ENCODE data around the gene LRMDA.

The LRMDA gene

DNA sequence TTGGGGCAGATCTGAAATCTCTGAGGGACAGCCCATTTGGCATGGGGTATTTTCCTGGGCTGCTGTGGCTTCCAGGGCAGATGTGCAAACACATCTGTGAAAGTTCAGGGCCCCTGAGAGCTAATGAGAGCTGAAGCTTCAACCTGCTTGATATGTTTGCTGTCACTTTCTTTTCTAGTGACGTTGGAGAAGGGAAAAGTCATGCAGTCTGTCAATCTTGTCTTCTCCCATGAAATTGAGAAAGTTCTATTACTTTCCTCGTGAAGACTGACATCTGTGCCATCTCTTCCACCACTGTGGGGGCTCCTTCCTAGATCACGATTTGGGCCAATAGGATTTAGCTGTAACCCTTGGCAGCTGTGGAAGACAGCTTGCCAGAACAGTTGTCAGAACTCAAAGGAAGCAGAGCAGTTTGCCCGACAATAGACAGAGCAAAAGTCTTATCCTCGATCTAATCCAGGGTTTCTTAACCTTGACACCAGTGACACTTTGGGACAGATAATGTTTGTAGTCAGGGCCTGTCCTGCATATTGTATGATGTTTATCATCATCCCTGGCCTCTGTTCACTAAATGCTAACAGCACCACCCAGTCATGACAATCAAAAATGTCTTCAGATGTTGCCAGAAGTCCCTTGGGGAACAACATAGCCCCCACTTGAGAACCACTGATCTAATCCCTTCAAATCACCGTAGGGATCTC, 586.5 kb downstream of the LRMDA start:
- DNase-seq = no peak

DNA sequence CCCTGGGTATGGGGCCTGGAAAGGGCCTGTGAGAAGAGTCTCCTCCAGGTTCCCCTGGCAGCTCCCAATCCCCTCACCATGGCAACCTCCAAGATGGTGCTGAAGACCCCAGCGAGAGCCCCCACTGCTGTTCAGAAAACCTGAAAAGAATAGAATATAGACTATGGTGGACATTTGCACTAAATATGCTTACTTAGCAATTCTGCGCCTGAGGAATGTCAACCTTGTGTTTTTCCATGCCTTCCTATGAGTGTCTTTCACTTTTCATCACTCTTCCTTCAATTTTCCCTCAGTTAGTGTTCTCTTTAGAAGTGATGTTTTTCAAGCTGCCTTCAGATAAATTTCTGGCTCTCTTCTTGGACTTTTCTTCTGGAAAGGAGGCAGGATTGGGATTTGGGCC, 589.2 kb downstream of the LRMDA start:
- no peak for DNase-seq

DNA sequence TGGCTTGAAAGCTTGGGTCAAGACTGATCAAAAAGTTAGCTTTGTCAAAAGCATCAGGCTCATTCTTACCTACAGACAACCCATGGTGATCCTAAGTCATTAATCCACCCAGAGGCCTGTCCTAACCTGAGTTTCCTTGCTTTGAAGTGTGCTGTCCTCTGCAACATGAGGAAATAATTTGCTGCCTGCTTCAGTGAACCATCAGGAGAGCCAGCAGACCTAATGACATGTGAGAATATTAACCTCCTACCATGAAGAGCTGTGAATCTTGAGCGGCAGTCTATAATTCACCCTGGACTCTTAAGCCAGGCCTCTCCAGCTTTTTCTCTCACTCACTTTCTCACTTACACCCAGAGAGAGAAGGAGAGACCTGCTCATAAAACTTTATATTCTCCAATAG, 590.0 kb downstream of the LRMDA start:
- DNase-seq = no peak

DNA sequence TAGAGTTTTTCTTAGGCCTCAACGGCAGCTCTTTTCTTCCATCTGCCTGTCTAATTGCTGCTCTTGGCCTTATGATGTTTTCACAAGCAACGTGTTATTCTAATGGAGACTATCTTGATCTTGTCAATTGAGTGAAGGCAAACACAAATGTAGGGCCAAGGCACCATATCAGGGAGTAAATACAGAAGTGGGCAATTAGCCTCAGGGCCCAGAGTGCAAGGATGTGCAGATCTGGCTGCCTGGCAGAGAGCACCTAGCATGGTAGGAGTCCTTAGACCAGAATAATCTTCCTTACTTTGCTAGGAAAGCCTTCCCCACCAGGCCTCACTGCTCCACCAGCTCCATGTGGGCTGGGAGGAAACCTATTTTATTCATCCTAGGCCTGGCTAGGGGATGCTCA, 590.9 kb downstream of the LRMDA start:
- DNase-seq = no peak

DNA sequence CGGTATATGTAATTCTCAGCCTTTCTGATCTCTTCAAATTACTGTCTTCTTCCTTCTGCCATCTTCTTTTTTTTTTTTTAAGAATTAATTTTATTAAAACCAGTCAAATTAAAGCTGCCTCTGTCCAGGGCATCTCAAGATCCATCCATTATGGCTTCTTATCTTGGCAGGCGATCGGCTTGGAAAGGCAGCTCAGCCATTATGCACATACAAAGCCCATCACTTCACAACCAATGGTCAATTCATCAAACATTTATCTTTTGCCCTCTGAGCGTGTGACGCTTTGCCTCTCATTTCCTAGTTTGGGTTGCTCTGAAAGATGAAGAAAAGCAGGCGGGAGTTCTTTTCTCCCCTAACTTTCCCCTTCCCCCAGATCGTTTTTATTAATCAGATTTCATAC, 591.6 kb downstream of the LRMDA start:
- no peak for DNase-seq

DNA sequence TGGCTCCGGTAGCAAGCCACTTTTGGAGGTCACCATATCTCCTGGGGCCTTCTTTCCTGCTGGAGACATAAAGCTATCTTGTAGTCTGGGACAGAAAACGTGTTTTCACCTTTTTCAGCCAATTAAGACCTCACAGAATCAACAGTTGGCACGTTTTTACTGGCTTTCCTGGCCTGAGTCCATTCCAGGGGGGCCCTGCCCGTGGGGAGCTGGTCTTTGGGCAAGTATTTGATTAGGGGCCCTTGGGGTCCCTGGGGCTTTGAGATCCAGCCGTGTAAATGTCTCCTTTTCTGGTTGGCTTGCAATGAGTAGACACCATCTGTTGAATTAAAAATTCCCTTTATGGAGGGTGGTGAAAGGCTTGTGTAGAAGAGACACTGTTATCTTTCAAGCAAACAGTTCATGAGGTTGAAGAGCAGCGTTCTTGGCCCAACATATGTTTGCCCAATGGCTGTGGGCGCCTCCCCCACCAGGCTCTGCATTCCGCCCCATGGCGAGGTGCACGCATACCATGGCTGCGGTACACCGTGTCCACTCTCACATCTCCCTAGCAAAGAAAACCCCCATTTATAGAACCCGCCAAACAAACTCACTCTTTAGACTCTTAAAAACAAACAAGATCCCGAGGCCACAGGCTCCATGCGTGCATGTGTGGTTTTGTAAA, 593.2 kb downstream of the LRMDA start:
- no peak for DNase-seq

DNA sequence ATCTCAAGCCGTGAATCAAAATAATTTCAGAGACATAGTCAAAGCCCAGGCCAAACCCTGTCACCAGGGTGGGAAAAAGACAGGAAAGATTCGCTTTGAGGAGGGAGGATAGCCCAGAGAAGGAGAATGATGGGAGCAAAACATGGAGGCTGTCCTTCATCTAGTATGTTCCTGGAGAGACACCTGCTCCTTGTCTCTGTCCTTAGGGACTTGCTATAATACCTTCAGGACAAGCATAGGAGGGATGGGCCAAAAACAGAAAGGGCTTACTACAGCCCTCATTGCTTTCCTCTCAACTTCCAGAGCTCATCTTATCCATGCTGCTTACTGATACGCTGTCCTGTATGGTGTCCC, 593.7 kb downstream of the LRMDA start:
- no peak for DNase-seq

DNA sequence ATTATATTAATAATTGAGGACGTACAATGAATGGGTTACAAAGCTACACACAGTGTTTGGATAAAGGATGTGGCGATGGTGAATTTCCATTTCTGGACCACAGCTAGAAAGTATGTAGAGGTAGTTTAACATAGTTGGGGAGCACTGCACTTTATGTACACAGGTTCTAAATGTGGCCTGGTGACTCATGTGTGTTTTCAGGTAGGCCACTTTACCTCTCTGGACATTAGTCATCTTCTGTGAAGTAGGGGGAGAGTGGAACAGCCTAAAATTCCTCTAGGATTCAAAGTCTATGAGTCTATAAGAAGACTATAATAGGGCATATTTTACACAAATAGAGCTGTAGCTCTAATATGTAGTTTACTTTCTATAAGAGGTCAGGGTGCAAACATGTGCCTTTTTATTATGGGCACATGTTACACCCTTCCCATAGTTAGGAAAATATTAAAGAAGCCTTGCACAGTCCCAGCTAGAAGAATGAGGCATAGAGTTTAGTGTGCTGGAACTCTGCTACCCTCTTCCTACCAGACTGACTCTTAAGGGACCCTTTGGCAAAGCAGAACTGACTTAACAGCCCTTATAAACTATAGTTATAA, 594.9 kb downstream of the LRMDA start:
- no peak for DNase-seq

DNA sequence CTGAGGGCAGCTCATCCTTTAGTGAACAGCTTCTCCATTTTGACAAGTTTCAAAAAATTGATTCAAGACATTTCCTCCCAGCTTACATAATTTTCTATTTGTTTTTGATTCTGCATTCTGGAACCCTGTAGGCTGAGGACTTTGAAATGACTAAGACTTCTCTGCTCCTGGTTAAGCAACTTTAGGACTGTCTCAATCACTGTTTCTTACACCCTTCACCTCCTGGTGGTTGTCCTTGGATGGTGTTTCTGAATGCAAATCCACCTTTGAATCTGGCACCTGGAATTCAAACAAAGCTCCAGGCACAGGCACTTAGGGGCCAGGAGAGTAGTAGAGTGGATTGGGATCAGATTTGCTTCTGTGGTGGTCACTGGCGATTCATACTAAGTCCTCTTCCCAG, 595.5 kb downstream of the LRMDA start:
- no peak for DNase-seq

DNA sequence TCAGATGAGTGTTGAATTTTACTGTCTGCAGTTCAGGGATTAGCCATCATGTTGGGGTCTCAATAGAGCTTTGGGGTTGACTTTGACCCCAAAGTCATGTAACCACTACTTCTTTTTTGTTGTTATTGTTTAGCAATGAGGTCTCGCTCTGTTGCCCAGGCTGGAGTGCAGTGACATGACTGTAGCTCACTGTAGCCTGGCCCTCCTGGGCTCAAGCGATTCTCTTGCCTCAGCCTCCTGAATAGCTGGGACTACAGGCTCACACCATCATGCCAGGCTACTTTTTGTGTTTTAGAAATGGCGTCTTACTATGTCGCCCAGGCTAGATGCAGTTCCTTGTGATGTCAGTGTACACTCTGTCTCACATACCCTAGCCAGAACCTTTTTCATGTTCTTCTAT, 598.4 kb downstream of the LRMDA start:
- DNase-seq = no peak

DNA sequence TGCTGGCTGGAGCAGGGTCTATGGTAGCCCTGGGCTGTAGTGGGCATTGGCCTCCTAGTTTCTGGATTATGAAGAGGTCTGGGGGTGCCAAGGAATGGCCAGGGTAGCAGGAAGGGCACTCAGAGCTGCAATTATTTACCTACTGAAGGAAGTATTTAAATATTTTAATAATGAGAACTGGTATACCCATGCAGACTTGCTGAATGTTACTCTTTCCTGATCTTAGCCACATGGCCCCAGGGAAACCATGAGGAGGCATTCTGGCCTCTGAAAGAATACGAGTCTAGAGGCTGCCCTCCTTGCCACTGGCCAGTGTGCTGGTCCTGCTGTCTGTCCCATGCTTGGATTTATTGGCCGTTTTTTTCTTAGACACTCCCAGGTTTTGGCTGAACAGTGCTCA, 599.7 kb downstream of the LRMDA start:
- no peak for DNase-seq

DNA sequence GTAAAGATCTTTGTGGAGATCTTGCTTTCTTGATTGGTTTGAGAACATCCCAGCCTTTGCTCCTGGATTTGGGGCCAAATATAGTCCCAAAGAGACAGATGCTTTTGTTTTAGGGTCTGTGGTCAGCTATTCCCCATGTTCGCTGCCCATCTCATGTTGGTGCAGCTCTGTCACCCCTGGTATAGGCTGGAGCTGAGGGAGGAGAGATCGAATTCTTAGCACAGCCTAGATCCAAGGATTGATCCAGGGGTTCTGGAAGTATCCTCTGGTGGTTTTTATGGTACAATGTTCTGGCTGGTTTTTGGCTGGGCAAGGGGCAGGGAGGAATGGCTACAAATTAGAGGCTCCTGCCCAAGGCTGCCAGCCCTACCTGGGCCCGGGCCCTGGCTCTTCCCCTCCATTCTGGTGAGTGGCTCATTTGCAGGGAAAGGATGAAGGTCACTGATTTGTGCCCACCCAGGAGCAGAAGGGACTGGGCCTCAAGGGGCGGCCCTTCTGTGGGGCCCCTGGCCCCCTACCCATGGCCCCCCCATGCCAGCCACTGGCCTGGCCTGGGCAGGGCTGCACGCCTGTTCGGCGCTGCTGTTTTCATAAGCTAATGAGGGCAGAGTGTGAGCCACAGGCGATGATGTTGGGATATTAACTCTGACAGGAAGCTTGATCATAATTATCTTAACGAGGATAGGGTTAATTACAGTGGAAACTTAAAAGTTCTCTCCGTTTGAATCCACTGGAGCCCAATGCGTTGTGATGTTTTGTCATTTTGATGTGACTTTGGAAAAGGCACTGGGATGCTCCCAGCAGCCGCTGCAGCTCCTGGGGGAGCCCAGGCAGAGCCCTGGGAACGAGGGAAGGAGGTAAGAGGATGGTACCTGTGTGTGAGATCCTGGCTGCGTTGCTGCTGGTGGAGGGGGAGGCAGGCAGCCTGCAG, 600.6 kb downstream of the LRMDA start:
- DNase-seq = no peak

DNA sequence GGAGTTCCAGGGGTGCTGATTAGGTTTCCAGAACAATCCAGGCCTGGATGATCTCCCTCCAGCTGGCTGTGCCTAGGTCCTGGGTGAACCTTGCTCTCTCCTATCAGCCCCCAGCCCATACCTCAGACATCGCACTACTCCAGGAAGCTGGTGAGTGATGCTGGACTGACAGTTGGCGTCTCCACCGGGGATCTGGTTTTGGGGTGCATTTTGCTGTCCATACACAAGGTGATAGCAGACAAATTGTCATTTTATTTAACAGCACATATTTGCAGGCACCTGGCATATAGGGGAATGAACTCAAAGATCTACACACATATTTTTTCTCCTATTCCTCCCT, 601.2 kb downstream of the LRMDA start:
- DNase-seq = no peak

DNA sequence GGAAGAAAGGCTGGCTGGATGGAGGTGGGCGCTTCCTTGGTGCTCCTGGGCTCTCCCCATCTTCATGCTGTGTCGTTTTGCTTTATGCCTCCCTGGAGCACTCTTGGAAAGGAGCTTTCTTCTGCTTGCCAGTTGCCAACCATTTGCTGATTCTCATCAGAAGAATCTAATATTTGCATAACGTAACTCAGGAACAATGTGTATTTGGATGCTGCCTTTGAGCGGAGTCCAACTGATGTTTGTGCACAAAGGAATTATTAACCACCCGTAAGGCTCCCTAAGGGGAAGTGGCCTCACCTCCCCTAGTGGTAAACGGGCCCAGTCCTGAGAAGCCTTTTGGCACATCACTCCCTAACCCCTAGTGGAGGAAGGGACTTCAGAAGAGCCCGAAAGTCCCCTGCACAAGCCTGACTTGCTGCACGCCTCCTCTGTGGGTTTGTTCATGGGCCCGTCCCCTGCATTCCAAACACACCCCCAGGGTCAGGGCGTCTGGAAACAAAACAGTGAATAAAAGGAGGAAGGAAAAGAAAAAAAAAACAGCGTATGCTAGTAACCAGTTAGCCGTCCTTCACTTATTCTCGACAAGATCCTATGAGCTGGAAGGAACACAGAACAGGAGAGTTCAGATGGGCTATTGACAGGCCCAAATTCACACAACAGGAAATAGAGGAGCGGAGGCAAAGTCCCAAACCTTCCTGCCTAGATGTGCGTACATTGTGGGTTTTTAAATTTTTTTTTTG, 602.2 kb downstream of the LRMDA start:
- no peak for DNase-seq

DNA sequence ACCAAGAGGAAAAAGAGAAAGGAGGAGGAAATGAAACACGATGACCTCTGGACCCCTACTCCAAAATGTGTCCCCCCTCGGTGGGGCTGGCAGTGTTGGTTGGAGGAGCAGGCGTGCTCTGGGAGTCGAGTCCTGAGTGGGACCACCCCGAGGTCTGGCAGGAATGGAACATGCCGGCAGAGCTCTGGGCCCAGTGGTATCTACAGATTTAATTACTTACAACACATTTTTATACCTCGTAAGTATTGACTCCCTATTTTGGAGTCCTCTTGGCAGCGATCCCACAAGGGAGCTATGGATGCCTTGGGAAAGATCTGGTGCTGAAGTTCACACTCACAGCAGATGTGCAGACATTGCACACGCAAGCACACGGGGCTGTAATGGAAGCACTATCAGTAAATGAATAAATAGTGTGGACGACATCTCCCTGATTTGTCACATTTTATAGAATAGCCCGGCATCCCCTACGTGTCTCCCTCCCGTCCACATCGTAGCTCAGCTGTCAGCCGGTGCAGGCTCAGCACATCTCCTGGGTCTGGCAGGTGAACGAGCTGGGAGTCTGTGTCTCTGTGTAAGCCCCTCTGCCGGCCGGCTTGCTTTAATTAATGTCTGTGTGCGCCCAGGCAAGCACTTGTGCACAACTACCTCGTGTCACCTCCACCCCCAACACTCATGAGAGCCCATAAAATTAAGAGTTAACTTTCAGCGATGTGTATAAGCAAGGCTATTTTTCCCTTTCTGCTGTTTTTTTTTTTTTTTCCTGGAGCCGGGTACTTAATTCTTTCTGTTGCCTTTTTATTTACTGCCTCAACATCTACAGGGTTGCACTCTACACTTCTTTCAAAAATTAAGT, 603.2 kb downstream of the LRMDA start:
- no peak for DNase-seq

DNA sequence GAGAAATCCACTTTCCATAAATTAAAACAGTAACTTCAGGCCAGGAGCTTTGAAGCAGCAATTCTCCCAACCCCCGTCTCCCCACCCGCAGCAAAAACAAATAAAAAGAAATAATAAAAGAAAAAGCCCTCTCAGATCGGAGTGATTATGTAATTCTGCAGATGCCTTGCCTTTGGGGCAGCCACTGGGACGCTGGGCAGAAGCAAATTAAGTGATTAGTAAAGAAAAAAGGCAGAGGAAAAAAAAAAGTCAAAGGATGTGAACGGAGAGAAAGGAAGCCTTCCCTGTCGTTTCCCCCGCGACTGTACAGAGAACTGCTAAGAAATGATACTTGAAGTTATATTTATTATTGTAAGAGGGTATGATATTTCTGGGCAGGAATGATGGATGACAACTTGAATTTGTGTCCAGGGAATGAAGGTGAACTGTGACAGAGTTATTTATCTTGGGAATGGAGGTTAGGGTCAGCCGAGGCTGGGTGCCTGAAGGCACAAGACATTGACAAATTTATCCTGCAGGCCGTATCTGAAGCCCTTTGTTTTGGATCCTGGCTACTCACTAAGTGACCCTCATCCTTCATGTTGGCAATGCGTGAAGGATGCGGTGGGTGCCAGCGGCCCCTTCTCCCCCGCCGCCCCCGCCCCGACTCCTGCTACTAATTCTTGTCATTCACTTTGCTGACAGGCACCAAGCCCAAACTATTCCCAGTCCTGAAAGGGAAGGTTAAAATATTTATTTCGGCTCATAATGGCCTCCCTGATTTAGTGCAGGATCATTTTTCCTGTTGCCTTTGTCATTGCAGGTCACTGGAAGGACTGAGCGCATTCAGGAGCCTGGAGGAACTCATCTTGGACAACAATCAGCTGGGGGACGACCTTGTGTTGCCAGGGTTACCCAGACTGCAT, 604.0 kb downstream of the LRMDA start:
- no peak for DNase-seq

DNA sequence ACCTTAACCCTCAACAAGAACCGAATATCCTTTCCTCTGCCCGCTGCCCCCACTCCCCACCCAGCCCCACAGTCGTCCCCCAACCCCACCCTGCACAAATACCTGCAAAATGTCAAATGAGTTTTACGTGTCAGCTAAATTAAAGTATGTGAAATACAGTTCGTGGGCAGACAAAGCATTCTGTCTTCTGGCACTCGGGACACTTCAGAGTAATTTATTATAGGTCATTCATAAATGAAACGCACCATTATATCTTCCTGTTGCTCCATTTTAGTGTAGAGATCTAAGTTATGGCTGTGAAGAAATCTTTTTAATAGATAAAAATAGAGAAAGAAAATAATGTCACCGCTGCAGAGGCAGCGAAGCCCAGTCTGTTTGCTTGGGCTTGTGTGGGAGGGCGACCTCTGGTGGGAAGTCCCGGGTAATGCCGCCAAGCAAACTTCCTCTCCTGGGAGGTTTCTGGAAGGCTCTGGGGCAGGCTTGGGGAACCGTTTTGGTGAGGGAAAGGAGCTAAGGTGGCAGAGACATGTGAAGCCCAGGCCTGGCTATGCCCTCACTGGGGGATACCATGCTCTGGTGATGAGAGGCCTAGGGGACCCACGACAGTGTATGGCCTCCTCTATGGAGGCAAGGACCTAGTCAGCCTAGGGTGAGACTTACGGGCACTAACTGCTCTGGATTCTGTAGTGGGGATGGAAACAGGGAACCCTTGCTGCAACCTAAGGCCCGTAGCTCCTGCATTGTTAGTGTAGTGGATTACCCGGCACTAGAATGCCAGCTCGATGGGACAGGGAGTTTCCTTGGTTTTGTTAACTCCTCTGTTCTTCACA, 604.9 kb downstream of the LRMDA start:
- peak; percentile 29 for DNase-seq

DNA sequence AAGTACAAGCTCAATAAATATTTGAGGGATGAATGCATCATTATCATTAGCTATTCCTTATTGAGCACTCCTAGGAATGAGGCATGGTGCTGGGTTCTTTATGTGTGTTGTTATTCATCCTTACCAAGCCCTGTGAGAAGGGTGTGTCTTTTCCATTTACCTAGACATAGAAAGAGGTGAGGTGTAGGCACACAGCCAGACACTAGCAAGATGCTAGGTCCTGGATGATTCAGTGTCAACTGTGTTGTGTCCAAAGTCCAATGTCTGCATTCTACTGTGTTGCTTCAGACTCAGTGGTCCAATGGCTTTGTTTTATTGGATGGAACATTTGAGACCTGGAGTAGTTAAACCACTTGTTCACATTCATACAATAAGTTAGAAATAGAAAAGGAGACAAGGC, 605.5 kb downstream of the LRMDA start:
- no peak for DNase-seq

DNA sequence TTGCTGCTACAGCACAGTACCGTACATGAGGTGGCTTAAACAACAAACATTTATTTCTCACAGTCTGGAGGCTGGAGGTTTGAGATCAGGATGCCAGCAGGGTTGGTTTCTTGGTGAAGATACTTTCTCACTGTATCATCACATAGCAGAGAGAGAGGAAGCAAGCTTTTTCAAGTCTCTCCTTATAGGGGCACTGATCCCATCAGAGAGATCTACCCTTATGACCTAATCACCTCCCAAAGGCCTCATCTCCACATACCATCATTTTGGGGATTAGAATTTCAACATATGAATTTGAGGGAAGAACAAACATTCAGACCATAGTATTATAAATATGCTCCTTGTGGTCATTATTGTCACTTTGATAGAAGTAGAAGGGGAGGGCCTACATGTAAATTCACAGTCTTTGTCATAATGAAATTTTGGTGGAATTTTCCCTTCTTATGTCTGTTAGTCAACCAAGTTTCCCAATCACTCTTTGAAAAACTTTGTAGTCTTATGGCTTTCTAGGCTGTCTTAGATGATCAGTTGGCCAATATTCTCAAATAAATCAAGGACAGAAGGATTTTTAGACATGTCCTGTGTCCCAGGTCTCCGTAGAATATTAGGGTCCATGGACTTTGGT, 606.2 kb downstream of the LRMDA start:
- no peak for DNase-seq
